ENCODE results near the gene RGS16. TPM values are rescaled to one million over a fixed set of nuclear protein-coding genes. Genes with fewer than 3 reads are reported as not detected.

Gene RGS16
- total RNA-seq, 1 donor from 2014 or later, result 2.3 TPM

Other genes with a start within 250 kb of the RGS16 start
- gene GLUL, start 212.6 kb downstream of the RGS16 start, total RNA-seq, result 161 and 175 TPM in 2 replicates
- not detected in 2 replicates for gene TEDDM1, start 203.7 kb downstream of the RGS16 start, total RNA-seq
- not detected in 2 replicates for gene RGSL1, start 154.2 kb downstream of the RGS16 start, total RNA-seq
- gene RNASEL, start 15.1 kb downstream of the RGS16 start, total RNA-seq, result 5.7 and 5.8 TPM in 2 replicates
- 0.04 TPM in 1 of 2 replicates, not detected in the other for gene RGS8, start 80.2 kb upstream of the RGS16 start, total RNA-seq
- gene NPL, start 185.4 kb upstream of the RGS16 start, total RNA-seq, result 2.0 and 2.3 TPM in 2 replicates
- 116 and 118 TPM in 2 replicates for gene DHX9, start 235.0 kb upstream of the RGS16 start, total RNA-seq